T-cell (primary cell): ENCODE measurements around the gene FRAT1. TPM values are rescaled to one million over a fixed set of nuclear protein-coding genes. Genes with fewer than 3 reads are reported as not detected.
A peak's percentile ranks its signal among the peaks of the same experiment; 100 is the strongest.

Experiments
- ATAC-seq, 4 experiments: fragments of 200-7000 bp in 3 of 4; fragments of 150-1000 bp in 1 of 4; cut with Tn5 transposase; replicated peaks in 1 of 4; 1 replicate in 3 of 4; 2 replicates in 1 of 4; pipeline ENCODE4 v1.10.0; 2021; ENCODE audit warnings: moderate library complexity in 3 of 4, mild to moderate bottlenecking in 2 of 4, moderate number of reproducible peaks in 1 of 4
- CTCF ChIA-PET, 2 donors: fragments of 300-600 bp; sonication (Branson Sonifier 250); formaldehyde crosslinking; loops; one replicate each; lab custom pipeline; 2022; ENCODE audit warnings: antibody characterized with exemption in 2 of 2; lab: Charles Lee
- POLR2A ChIA-PET, 2 donors: fragments of 300-600 bp; sonication (Branson Sonifier 250); formaldehyde crosslinking; loops; one replicate each; lab custom pipeline; 2022; ENCODE audit warnings: antibody characterized with exemption in 2 of 2; lab: Charles Lee
- DNase-seq, 35 experiments: peaks; one replicate each; pipeline versions ENCODE4 v3.0.0 to v3.0.0-alpha.2; 2013 to 2023
- H3K27ac ChIP-seq: one replicate; pipeline ENCODE4 v1.5.1; 2013; ENCODE audit warnings: low read length
- H3K27me3 ChIP-seq, 2 experiments: replicated peaks in 1 of 2; 1 replicate in 1 of 2; 2 replicates in 1 of 2; pipeline versions ENCODE4 v1.6.1 to v1.7.0; 2013; ENCODE audit warnings: low read length in 1 of 2, mixed read lengths in 1 of 2; ENCODE audit not compliant: control insufficient read depth in 2 of 2, insufficient read depth in 2 of 2; ENCODE audit errors: extremely low read depth in 1 of 2
- H3K36me3 ChIP-seq, 2 donors: 1 replicate in 1 of 2; 2 replicates in 1 of 2; pipeline versions ENCODE4 v1.6.1 to v1.7.0; 2013; ENCODE audit warnings: low read length in 1 of 2; ENCODE audit not compliant: control insufficient read depth in 2 of 2, insufficient read depth in 1 of 2; ENCODE audit errors: extremely low read depth in 1 of 2
- H3K4me1 ChIP-seq, 2 experiments: 1 replicate in 1 of 2; 2 replicates in 1 of 2; pipeline versions ENCODE4 v1.6.1 to v1.7.0; 2013; ENCODE audit warnings: low read length in 2 of 2, mixed read lengths in 1 of 2; ENCODE audit not compliant: insufficient read depth in 2 of 2, control insufficient read depth in 1 of 2; ENCODE audit errors: extremely low read depth in 1 of 2
- H3K4me3 ChIP-seq, 2 donors: 1 replicate in 1 of 2; 2 replicates in 1 of 2; pipeline versions ENCODE4 v1.5.1 to v1.7.0; 2013; ENCODE audit warnings: mild to moderate bottlenecking in 2 of 2, low read length in 1 of 2, moderate library complexity in 1 of 2; ENCODE audit not compliant: control insufficient read depth in 1 of 2; ENCODE audit errors: extremely low read depth in 1 of 2
- H3K9me3 ChIP-seq: 2 replicates; pipeline ENCODE4 v1.7.0; 2013
- H3K27ac Mint-ChIP-seq, 2 donors: one replicate each; pipeline ENCODE4 v1.8.0; 2020 to 2021; ENCODE audit warnings: mild to moderate bottlenecking in 2 of 2, mixed read lengths in 2 of 2
- H3K27me3 Mint-ChIP-seq, 2 donors: one replicate each; pipeline ENCODE4 v1.8.0; 2021 to 2022; ENCODE audit warnings: mixed read lengths in 2 of 2
- H3K36me3 Mint-ChIP-seq: one replicate; pipeline ENCODE4 v1.8.0; 2021; ENCODE audit warnings: mixed read lengths
- H3K4me1 Mint-ChIP-seq, 3 donors: one replicate each; pipeline ENCODE4 v1.8.0; 2020 to 2022; ENCODE audit warnings: mixed read lengths in 3 of 3, mild to moderate bottlenecking in 1 of 3
- H3K4me3 Mint-ChIP-seq, 3 donors: one replicate each; pipeline ENCODE4 v1.8.0; 2020 to 2022; ENCODE audit warnings: mild to moderate bottlenecking in 3 of 3, mixed read lengths in 3 of 3, moderate library complexity in 3 of 3
- H3K9me3 Mint-ChIP-seq, 3 donors: one replicate each; pipeline ENCODE4 v1.8.0; 2020 to 2022; ENCODE audit warnings: mixed read lengths in 3 of 3
- WGBS: methylation state at CpG from one replicate; pipeline ENCODE4 v1.1.5; 2013; ENCODE audit warnings: missing lambda C conversion rate; ENCODE audit not compliant: insufficient coverage; 5-methylcytosine and 5-hydroxymethylcytosine counted together
- total RNA-seq, 35 experiments: library from RNA in 6 of 35; stranded (reverse) in 6 of 35; fragments of 120-200 nt in 1 of 35; gene quantifications; one replicate each; pipeline versions ENCODE4 v1.2.1 to v1.2.4 and lab custom pipeline; 2013 to 2026

FRAT1 gene
- total RNA-seq, 5 donors from 2014 or later (not counting 1 experiment from before 2014, with no cell fraction given) = 20.6 to 47.9 (median 23.4) TPM

GRCh38 chr10:97314671-97315070 lies 4.4 kb upstream of the FRAT1 start:
- DNase-seq = no peak
- CTCF ChIA-PET = interaction anchor here in 1 of 2 donors (1.5 kb wide), 1 partner anchor 18 kb away, joined by 5 read pairs; no protein-coding TSS in a partner anchor
- Mint-ChIP-seq H3K27ac (no peak overlapping the region), H3K4me1 (peaks cover 7 to 13% (median 10%) of the 10 kb centered on the region in 3 donors), H3K4me3 (no peak overlapping the region), H3K9me3 (no peaks in the 10 kb centered on the region), H3K36me3 (no peaks in the 10 kb centered on the region), H3K27me3 (no peaks in the 10 kb centered on the region)
- H3K4me3 ChIP-seq = no peak overlapping the region
- H3K36me3 ChIP-seq = no peaks in the 10 kb centered on the region
- peaks cover 0 to 3% of the 10 kb centered on the region in 2 experiments for H3K27me3 ChIP-seq
- ATAC-seq = no peak
- H3K27ac ChIP-seq = no peak overlapping the region
- no peaks in the 10 kb centered on the region for H3K9me3 ChIP-seq
- peaks cover 0 to 11% of the 10 kb centered on the region in 2 experiments for H3K4me1 ChIP-seq
- POLR2A ChIA-PET = interaction anchor here in 1 of 2 donors (0.6 kb wide), 1 partner anchor 15 kb away, joined by 3 read pairs; no protein-coding TSS in a partner anchor
- 94% methylated on average over 2 of the region's 4 CpGs for WGBS

- peak overlapping the region; percentile 94 to 95 for H3K27ac Mint-ChIP-seq
- Histone ChIP-seq H3K27me3 (peaks cover 0 to 3% of the 10 kb centered on the region in 2 experiments), H3K27ac (peak overlapping the region; percentile 25), H3K4me3 (peak overlapping the region; percentile 63 to 85), H3K36me3 (no peaks in the 10 kb centered on the region), H3K9me3 (no peaks in the 10 kb centered on the region), H3K4me1 (peaks cover 16 to 33% of the 10 kb centered on the region in 2 experiments)
- ChIA-PET POLR2A (interaction anchor here (1.2 to 2.3 kb wide), 3 partner anchors 13 to 81 kb away, joined by 4 to 13 read pairs (median 10); partner anchors contain the start of genes FRAT2 (in 2 of the 2) and RRP12 (in 1 of the 2)), CTCF (interaction anchor here (1.2 to 2.8 kb wide), 4 partner anchors 13 to 81 kb away, joined by 5 to 28 read pairs (median 10); partner anchors contain the start of genes FRAT2 (in 1 of the 2) and RRP12 (in 1 of the 2))
- no peaks in the 10 kb centered on the region for H3K27me3 Mint-ChIP-seq
- H3K36me3 Mint-ChIP-seq = no peaks in the 10 kb centered on the region
- DNase-seq (peak; percentile 25 to 80 (median 56)), ATAC-seq (peak; percentile 44 to 55 (median 49))
- peak overlapping the region; percentile 87 to 97 (median 92) for H3K4me3 Mint-ChIP-seq
- H3K9me3 Mint-ChIP-seq = no peaks in the 10 kb centered on the region
- H3K4me1 Mint-ChIP-seq = peaks cover 28 to 39% (median 31%) of the 10 kb centered on the region in 3 donors
- WGBS = under 1% methylated on average over 78 of the region's 83 CpGs
These were observed 804 bp downstream of the FRAT1 start for GRCh38 chr10:97319671-97320479.

GRCh38 chr10:97320480-97321031 lies 1.5 kb downstream of the FRAT1 start:
- peaks cover 0 to 3% of the 10 kb centered on the region in 2 experiments for H3K27me3 ChIP-seq
- ChIA-PET POLR2A (interaction anchor here (1.2 to 2.3 kb wide), 3 partner anchors 13 to 81 kb away, joined by 4 to 13 read pairs (median 10); partner anchors contain the start of genes FRAT2 (in 2 of the 2) and RRP12 (in 1 of the 2)), CTCF (interaction anchor here (1.2 to 2.8 kb wide), 5 partner anchors 11 to 81 kb away, joined by 4 to 28 read pairs (median 8); partner anchors contain the start of genes FRAT2 (in 1 of the 2) and RRP12 (in 1 of the 2))
- H3K27ac Mint-ChIP-seq = peak overlapping the region; percentile 94 to 95
- no peaks in the 10 kb centered on the region for H3K9me3 ChIP-seq
- no peaks in the 10 kb centered on the region for H3K36me3 ChIP-seq
- peak in 2 of 4 experiments; percentile 1 to 4 for ATAC-seq
- 9% methylated on average over 15 of the region's 24 CpGs for WGBS
- no peaks in the 10 kb centered on the region for H3K9me3 Mint-ChIP-seq
- no peaks in the 10 kb centered on the region for H3K27me3 Mint-ChIP-seq
- H3K4me3 ChIP-seq = peak overlapping the region; percentile 63 to 85
- H3K27ac ChIP-seq = peak overlapping the region; percentile 25
- H3K4me1 Mint-ChIP-seq = peaks cover 28 to 39% (median 32%) of the 10 kb centered on the region in 3 donors
- peak overlapping the region; percentile 87 to 97 (median 92) for H3K4me3 Mint-ChIP-seq
- DNase-seq = peak in 14 of 35 experiments; percentile 3 to 32 (median 14)
- H3K36me3 Mint-ChIP-seq = no peaks in the 10 kb centered on the region
- peaks cover 16 to 33% of the 10 kb centered on the region in 2 experiments for H3K4me1 ChIP-seq

- CTCF ChIA-PET = interaction anchor here in 1 of 2 donors (1.4 kb wide), 1 partner anchor 10 kb away, joined by 4 read pairs; no protein-coding TSS in a partner anchor
- Mint-ChIP-seq H3K4me3 (peak overlapping the region; percentile 87 to 97 (median 92)), H3K27ac (peak overlapping the region; percentile 94 to 95), H3K27me3 (no peaks in the 10 kb centered on the region), H3K36me3 (no peaks in the 10 kb centered on the region), H3K9me3 (no peaks in the 10 kb centered on the region), H3K4me1 (peaks cover 28 to 41% (median 32%) of the 10 kb centered on the region in 3 donors)
- ATAC-seq = no peak
- 29% methylated on average over 27 of the region's 38 CpGs for WGBS
- no peaks in the 10 kb centered on the region for H3K36me3 ChIP-seq
- peak overlapping the region; percentile 63 to 85 for H3K4me3 ChIP-seq
- DNase-seq = peak in 8 of 35 experiments; percentile 2 to 22 (median 10)
- peak overlapping the region; percentile 25 for H3K27ac ChIP-seq
- H3K9me3 ChIP-seq = no peaks in the 10 kb centered on the region
- H3K4me1 ChIP-seq = peaks cover 16 to 33% of the 10 kb centered on the region in 2 experiments
- POLR2A ChIA-PET = interaction anchor here in 1 of 2 donors (1.1 kb wide), 1 partner anchor 12 kb away, joined by 4 read pairs; no protein-coding TSS in a partner anchor
- peaks cover 0 to 3% of the 10 kb centered on the region in 2 experiments for H3K27me3 ChIP-seq
These were observed 2.1 kb downstream of the FRAT1 start for GRCh38 chr10:97321032-97321803.

GRCh38 chr10:97321804-97322190 lies 2.7 kb downstream of the FRAT1 start:
- no peaks in the 10 kb centered on the region for H3K9me3 Mint-ChIP-seq
- WGBS = 100% methylated on average over 3 of the region's 3 CpGs
- Histone ChIP-seq H3K27me3 (peaks cover 0 to 3% of the 10 kb centered on the region in 2 experiments), H3K27ac (no peak overlapping the region), H3K36me3 (no peaks in the 10 kb centered on the region), H3K4me1 (peaks cover 16 to 33% of the 10 kb centered on the region in 2 experiments), H3K9me3 (no peaks in the 10 kb centered on the region), H3K4me3 (no peak overlapping the region)
- H3K27me3 Mint-ChIP-seq = no peaks in the 10 kb centered on the region
- DNase-seq = no peak
- ChIA-PET POLR2A (interaction anchor here in 1 of 2 donors (0.7 to 1.1 kb wide), 2 partner anchors 11 to 100 kb away, joined by 3 to 4 read pairs; no protein-coding TSS in a partner anchor), CTCF (interaction anchor here in 1 of 2 donors (0.7 to 1.4 kb wide), 2 partner anchors 10 to 679 kb away, joined by 3 to 4 read pairs; no protein-coding TSS in a partner anchor)
- H3K4me3 Mint-ChIP-seq = peak overlapping the region; percentile 87 to 97 (median 92)
- peaks cover 28 to 46% (median 32%) of the 10 kb centered on the region in 3 donors for H3K4me1 Mint-ChIP-seq
- H3K36me3 Mint-ChIP-seq = no peaks in the 10 kb centered on the region
- peak overlapping the region; percentile 61 to 73 for H3K27ac Mint-ChIP-seq
- no peak for ATAC-seq
